ENCODE data around the gene DCAF15.

Gene DCAF15

DNA sequence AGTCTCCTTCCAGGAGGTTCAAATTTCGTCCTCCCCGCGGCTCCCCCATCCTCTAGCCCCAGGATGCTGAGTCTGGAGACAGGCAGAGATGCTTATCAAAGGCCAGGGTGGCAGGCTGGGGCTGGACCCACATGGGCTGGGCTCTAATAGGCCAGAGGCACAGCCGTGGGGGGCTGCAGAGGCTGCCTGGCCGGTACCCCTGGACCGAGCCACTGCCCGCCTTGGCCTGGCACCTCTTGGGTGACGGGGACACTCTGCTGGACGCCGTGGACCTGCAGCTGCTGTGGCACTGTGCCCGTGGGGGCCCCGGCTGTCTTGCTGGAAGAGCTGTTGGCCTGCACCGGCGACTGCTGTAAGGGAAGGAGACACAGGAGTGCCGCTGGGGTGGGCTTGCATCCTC, 28.0 kb downstream of the DCAF15 start:
- TF ChIP-seq FOXM1 (IDR thresholded peaks at IDR 0.05; ENCODE audit: borderline replicate concordance, low read depth) (no peak), RAD21 (IDR thresholded peaks at IDR 0.05; ENCODE audit: low read depth) (no peak)

GRCh38 chr19:13981021-13981420, 28.7 kb downstream of the DCAF15 start:
- no peak for TF ChIP-seq REST (IDR thresholded peaks at IDR 0.05; ENCODE audit: low read depth)
- TF ChIP-seq TEAD4 (IDR thresholded peaks at IDR 0.05) = no peak
- TF ChIP-seq TAF1 (IDR thresholded peaks at IDR 0.05; ENCODE audit: low read depth) = no peak
- TF ChIP-seq, protein P1, sequence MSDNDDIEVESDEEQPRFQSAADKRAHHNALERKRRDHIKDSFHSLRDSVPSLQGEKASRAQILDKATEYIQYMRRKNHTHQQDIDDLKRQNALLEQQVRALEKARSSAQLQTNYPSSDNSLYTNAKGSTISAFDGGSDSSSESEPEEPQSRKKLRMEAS (IDR thresholded peaks at IDR 0.05) = no peak

DNA sequence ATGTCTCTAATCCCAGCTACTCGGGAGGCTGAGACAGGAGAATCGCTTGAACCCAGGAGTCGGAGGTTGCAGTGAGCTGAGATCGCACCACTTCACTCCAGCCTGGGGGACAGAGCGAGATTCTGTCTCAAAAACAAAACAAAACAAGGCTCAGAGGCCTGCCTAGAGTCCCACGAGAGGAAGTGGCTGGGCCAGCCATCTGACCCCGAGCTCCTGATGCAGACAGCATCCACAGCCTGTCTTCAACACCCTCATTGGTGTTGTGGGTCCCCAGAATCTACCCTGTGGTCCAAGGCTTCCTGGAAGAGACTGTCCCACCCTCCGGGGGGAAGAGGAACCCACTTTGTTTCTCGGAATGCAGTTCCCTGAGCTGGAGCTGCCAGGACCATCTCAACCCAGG, 29.2 kb downstream of the DCAF15 start:
- TF ChIP-seq NFIC (IDR thresholded peaks at IDR 0.05) = no peak
- TF ChIP-seq CEBPB (IDR thresholded peaks at IDR 0.05) = no peak
- no peak for TF ChIP-seq EP300 (IDR thresholded peaks at IDR 0.05; ENCODE audit: borderline replicate concordance)
- TF ChIP-seq, protein P1 (IDR thresholded peaks at IDR 0.05) = no peak
- TF ChIP-seq CREB1 (IDR thresholded peaks at IDR 0.05; ENCODE audit: low read depth) = no peak
- no peak for TF ChIP-seq USF1 (IDR thresholded peaks at IDR 0.05)
- TF ChIP-seq TAF1 (IDR thresholded peaks at IDR 0.05; ENCODE audit: low read depth) = no peak
- no peak for TF ChIP-seq EGR1 (IDR thresholded peaks at IDR 0.05)
- TF ChIP-seq ZBTB7A (IDR thresholded peaks at IDR 0.05; ENCODE audit: low read depth) = no peak
- no peak for TF ChIP-seq TCF12 (IDR thresholded peaks at IDR 0.05; ENCODE audit: low read depth)
- no peak for TF ChIP-seq RAD21 (IDR thresholded peaks at IDR 0.05; ENCODE audit: low read depth)
- TF ChIP-seq TEAD4 (IDR thresholded peaks at IDR 0.05) = no peak

GRCh38 chr19:13981988-13982501, 29.7 kb downstream of the DCAF15 start:
- no peak for TF ChIP-seq EGR1 (IDR thresholded peaks at IDR 0.05)
- TF ChIP-seq RAD21 (IDR thresholded peaks at IDR 0.05; ENCODE audit: low read depth) = no peak
- TF ChIP-seq CEBPB (IDR thresholded peaks at IDR 0.05) = no peak
- no peak for TF ChIP-seq TAF1 (IDR thresholded peaks at IDR 0.05; ENCODE audit: low read depth)
- TF ChIP-seq TCF12 (IDR thresholded peaks at IDR 0.05; ENCODE audit: low read depth) = no peak
- TF ChIP-seq YY1 (IDR thresholded peaks at IDR 0.05; ENCODE audit: low read depth) = no peak
- TF ChIP-seq USF1 (IDR thresholded peaks at IDR 0.05) = no peak
- no peak for TF ChIP-seq FOXM1 (IDR thresholded peaks at IDR 0.05; ENCODE audit: borderline replicate concordance, low read depth)
- TF ChIP-seq EP300 (IDR thresholded peaks at IDR 0.05; ENCODE audit: borderline replicate concordance) = no peak

GRCh38 chr19:13982773-13983172, 30.5 kb downstream of the DCAF15 start:
- TF ChIP-seq FOXM1 (IDR thresholded peaks at IDR 0.05; ENCODE audit: borderline replicate concordance, low read depth) (no peak), EP300 (IDR thresholded peaks at IDR 0.05; ENCODE audit: borderline replicate concordance) (no peak), CREB1 (IDR thresholded peaks at IDR 0.05; ENCODE audit: low read depth) (no peak), TCF12 (IDR thresholded peaks at IDR 0.05; ENCODE audit: low read depth) (no peak), ZBTB7A (IDR thresholded peaks at IDR 0.05; ENCODE audit: low read depth) (no peak), NFIC (IDR thresholded peaks at IDR 0.05) (no peak), USF1 (IDR thresholded peaks at IDR 0.05) (no peak), YY1 (IDR thresholded peaks at IDR 0.05; ENCODE audit: low read depth) (no peak), REST (IDR thresholded peaks at IDR 0.05; ENCODE audit: low read depth) (no peak), RAD21 (IDR thresholded peaks at IDR 0.05; ENCODE audit: low read depth) (no peak)
- TF ChIP-seq, protein P1 (IDR thresholded peaks at IDR 0.05) = no peak
